HCT116 (cell line): ENCODE data around the gene ARHGEF12. TPM values are rescaled to one million over a fixed set of nuclear protein-coding genes. Genes with fewer than 3 reads are reported as not detected.

Experiments
- ATAC-seq: fragments of 200-7000 bp; cut with Tn5 transposase; 2 replicates; pipeline ENCODE4 v1.9.1; 2020; ENCODE audit warnings: mild to moderate bottlenecking, moderate library complexity
- BruUV-seq: library from RNA; stranded (reverse); fragments of 400-500 nt; replicated peaks from 2 replicates; lab custom pipeline; 2021; lab: Mats Ljungman, UMichigan
- CTCF ChIA-PET: fragments of 300-600 bp; sonication (Branson Sonifier 250); formaldehyde crosslinking; loops from one replicate; lab custom pipeline; 2021; ENCODE audit warnings: antibody characterized with exemption; lab: Charles Lee
- POLR2A ChIA-PET: fragments of 300-600, 350-600 bp; sonication (Branson Sonifier 250); formaldehyde crosslinking; loops from one replicate; lab custom pipeline; 2021; ENCODE audit warnings: antibody characterized with exemption; lab: Charles Lee
- RAD21 ChIA-PET, 2 experiments: fragments of 300-600 bp; sonication (Branson Sonifier 250); formaldehyde crosslinking; loops; one replicate each; lab custom pipeline; 2023; ENCODE audit warnings: low total read pairs in 2 of 2; ENCODE audit not compliant: uncharacterized antibody in 2 of 2, unreplicated experiment in 2 of 2, low non-redundant PET in 1 of 2; lab: Charles Lee
- DNase-seq: peaks from one replicate; pipeline ENCODE4 v3.0.0-alpha.2; 2010; ENCODE audit warnings: low read depth, low spot score
- H2AFZ ChIP-seq: fragments of 200-600 bp; shearing (Covaris generic), sonication (generic); 2 replicates; pipeline ENCODE4 v1.6.1; 2017; ENCODE audit warnings: low read depth, mixed run types, mixed read lengths, antibody characterized with exemption, low read length; ENCODE audit not compliant: poor library complexity, severe bottlenecking
- H3K27ac ChIP-seq: 2 replicates; pipeline ENCODE4 v1.5.1; 2012; ENCODE audit warnings: low read depth, low read length
- H3K27me3 ChIP-seq: fragments of 200-600 bp; sonication (generic); 2 replicates; pipeline ENCODE4 v1.6.1; 2016; ENCODE audit warnings: mixed run types, low read length, mixed read lengths; ENCODE audit not compliant: insufficient read depth
- H3K36me3 ChIP-seq, 2 experiments: fragments of 200-500 bp in 1 of 2; fragments of 200-600 bp in 1 of 2; sonication (Bioruptor generic) in 1 of 2; sonication (generic) in 1 of 2; 2 replicates each; pipeline versions ENCODE4 v1.5.1 to v1.6.1; 2014 to 2016; ENCODE audit warnings: low read length in 2 of 2, inconsistent platforms in 1 of 2, mixed read lengths in 1 of 2, mixed run types in 1 of 2; ENCODE audit not compliant: insufficient read depth in 2 of 2, control insufficient read depth in 1 of 2
- H3K4me1 ChIP-seq, 2 experiments: fragments of 200-600 bp in 1 of 2; sonication (generic) in 1 of 2; 2 replicates each; pipeline versions ENCODE4 v1.5.1 to v1.6.1; 2012 to 2017; ENCODE audit warnings: low read length in 2 of 2, inconsistent platforms in 1 of 2, mild to moderate bottlenecking in 1 of 2, mixed read lengths in 1 of 2, mixed run types in 1 of 2, moderate library complexity in 1 of 2; ENCODE audit not compliant: insufficient read depth in 2 of 2, control insufficient read depth in 1 of 2
- H3K4me2 ChIP-seq: fragments of 200-600 bp; sonication (generic); 2 replicates; pipeline ENCODE4 v1.6.1; 2017; ENCODE audit warnings: mixed run types, low read length, mixed read lengths
- H3K4me3 ChIP-seq, 2 experiments: fragments of 200-600 bp in 1 of 2; sonication (generic) in 1 of 2; replicated peaks in 1 of 2; 2 replicates each; pipeline ENCODE4 v1.5.1; 2011 to 2016; ENCODE audit warnings: low read length in 2 of 2, control low read depth in 1 of 2, low read depth in 1 of 2, mild to moderate bottlenecking in 1 of 2, mixed read lengths in 1 of 2, mixed run types in 1 of 2
- H3K79me2 ChIP-seq: fragments of 200-600 bp; sonication (generic); 2 replicates; pipeline ENCODE4 v1.6.1; 2017; ENCODE audit warnings: mild to moderate bottlenecking, mixed run types, low read length, moderate library complexity, mixed read lengths; ENCODE audit not compliant: insufficient read depth
- H3K9ac ChIP-seq: fragments of 200-600 bp; sonication (generic); 2 replicates; pipeline ENCODE4 v1.6.1; 2016; ENCODE audit warnings: low read length, mixed read lengths
- H3K9me2 ChIP-seq: fragments of 200-600 bp; sonication (generic), shearing (Covaris generic); 2 replicates; pipeline ENCODE4 v1.6.1; 2017; ENCODE audit warnings: mixed run types, mild to moderate bottlenecking, moderate library complexity; ENCODE audit not compliant: insufficient read depth
- H3K9me3 ChIP-seq, 2 experiments: fragments of 200-500 bp in 1 of 2; fragments of 200-600 bp in 1 of 2; sonication (Bioruptor generic) in 1 of 2; sonication (generic) in 1 of 2; 2 replicates each; pipeline ENCODE4 v1.6.1; 2014 to 2017; ENCODE audit warnings: low read length in 2 of 2, mixed read lengths in 2 of 2, inconsistent platforms in 1 of 2, low read depth in 1 of 2, mild to moderate bottlenecking in 1 of 2, mixed run types in 1 of 2, moderate library complexity in 1 of 2; ENCODE audit not compliant: control insufficient read depth in 1 of 2, insufficient read depth in 1 of 2
- H4K20me1 ChIP-seq: fragments of 200-600 bp; sonication (generic), shearing (Covaris generic); 2 replicates; pipeline ENCODE4 v1.6.1; 2017; ENCODE audit warnings: mixed run types, mild to moderate bottlenecking, moderate library complexity; ENCODE audit not compliant: insufficient read depth
- CEBPB ChIP-seq: IDR thresholded peaks from 2 replicates; pipeline ENCODE4 v1.6.1; 2012; ENCODE audit warnings: low read depth
- ELF1 ChIP-seq: IDR thresholded peaks from 2 replicates; pipeline ENCODE4 v1.6.1; 2012; ENCODE audit warnings: low read depth, borderline replicate concordance
- POLR2A ChIP-seq: IDR thresholded peaks from 2 replicates; pipeline ENCODE4 v1.7.0; 2011; ENCODE audit warnings: borderline replicate concordance; ENCODE audit not compliant: insufficient read depth, insufficient read length; ENCODE audit errors: extremely low read depth
- RAD21 ChIP-seq: IDR thresholded peaks from 2 replicates; pipeline ENCODE4 v1.6.1; 2012; ENCODE audit warnings: low read depth, mild to moderate bottlenecking
- SRF ChIP-seq: IDR thresholded peaks from 2 replicates; pipeline ENCODE4 v1.6.1; 2012; ENCODE audit warnings: low read depth
- TCF7L2 ChIP-seq: IDR thresholded peaks from 2 replicates; pipeline ENCODE4 v1.7.0; 2011; ENCODE audit warnings: borderline replicate concordance, inconsistent platforms; ENCODE audit not compliant: insufficient read depth, insufficient read length; ENCODE audit errors: extremely low read depth
- ZFX ChIP-seq: fragments of 450-650 bp; IDR thresholded peaks from 2 replicates; pipeline ENCODE4 v1.6.1; 2017
- ZNF274 ChIP-seq: fragments of 200-500 bp; sonication (Bioruptor generic); IDR thresholded peaks from 2 replicates; pipeline ENCODE4 v1.6.1; 2014; ENCODE audit warnings: mild to moderate bottlenecking, low read depth, low read length, inconsistent platforms
- intact Hi-C: fragments of 100-400 bp; cut with micrococcal nuclease; formaldehyde crosslinking; loops from 2 replicates; pipeline ENCODE4 v1.10.0; 2022
- total RNA-seq: library from RNA; stranded (reverse); gene quantifications from one replicate; pipeline ENCODE4 v1.2.1, GENCODE V29; 2021; ENCODE audit not compliant: unreplicated experiment
- TF ChIP-seq, protein P1 (sequence below): IDR thresholded peaks from 2 replicates; pipeline ENCODE4 v1.6.1; 2012

The ARHGEF12 gene
- total RNA-seq, 1 experiment from 2014 or later = 81.4 TPM

DNA sequence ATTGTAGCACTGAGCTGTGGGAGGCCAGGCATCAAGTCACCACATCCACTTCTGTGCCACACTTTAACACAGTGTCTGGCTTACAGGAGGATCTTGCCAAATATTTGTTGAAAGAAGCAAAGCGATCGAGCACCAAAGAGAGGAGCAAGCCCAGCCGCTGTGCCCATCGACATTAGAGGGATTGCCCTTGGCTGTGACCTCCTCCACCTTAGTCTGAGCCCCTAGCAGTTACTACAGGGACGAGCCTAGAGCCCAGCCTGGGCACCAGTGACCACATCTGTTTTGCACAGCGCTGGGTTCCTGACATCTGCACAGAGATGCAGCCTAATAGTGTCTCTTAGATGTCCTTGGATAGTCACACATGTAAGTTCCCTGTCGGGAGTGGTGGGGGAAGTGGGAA, 193.0 kb downstream of the ARHGEF12 start:
- ChIA-PET POLR2A (no interaction called here), RAD21 (no interaction called here), CTCF (interaction anchor here (0.9 kb wide), 1 partner anchor 11 kb away, joined by 3 read pairs; no protein-coding TSS in a partner anchor)
- H3K4me2 ChIP-seq = no peak overlapping the region
- no peaks in the 10 kb centered on the region for H3K9me2 ChIP-seq
- intact Hi-C loops = no loop called here
- no peak for ATAC-seq
- H3K4me1 ChIP-seq = no peaks in the 10 kb centered on the region
- no peaks in the 10 kb centered on the region for H3K27me3 ChIP-seq
- H4K20me1 ChIP-seq = no peaks in the 10 kb centered on the region
- H3K9me3 ChIP-seq = no peaks in the 10 kb centered on the region
- no peak overlapping the region for H3K27ac ChIP-seq
- H3K4me3 ChIP-seq = no peak overlapping the region
- TF ChIP-seq, protein P1, sequence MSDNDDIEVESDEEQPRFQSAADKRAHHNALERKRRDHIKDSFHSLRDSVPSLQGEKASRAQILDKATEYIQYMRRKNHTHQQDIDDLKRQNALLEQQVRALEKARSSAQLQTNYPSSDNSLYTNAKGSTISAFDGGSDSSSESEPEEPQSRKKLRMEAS = no peak
- TF ChIP-seq TCF7L2 (no peak), ZFX (no peak), ZNF274 (no peak), CEBPB (no peak), RAD21 (no peak)
- no TSS peak for BruUV-seq
- no peaks in the 10 kb centered on the region for H3K36me3 ChIP-seq
- H3K79me2 ChIP-seq = no peaks in the 10 kb centered on the region
- no peak overlapping the region for H3K9ac ChIP-seq
- no peak overlapping the region for H2AFZ ChIP-seq
- DNase-seq = no peak

DNA sequence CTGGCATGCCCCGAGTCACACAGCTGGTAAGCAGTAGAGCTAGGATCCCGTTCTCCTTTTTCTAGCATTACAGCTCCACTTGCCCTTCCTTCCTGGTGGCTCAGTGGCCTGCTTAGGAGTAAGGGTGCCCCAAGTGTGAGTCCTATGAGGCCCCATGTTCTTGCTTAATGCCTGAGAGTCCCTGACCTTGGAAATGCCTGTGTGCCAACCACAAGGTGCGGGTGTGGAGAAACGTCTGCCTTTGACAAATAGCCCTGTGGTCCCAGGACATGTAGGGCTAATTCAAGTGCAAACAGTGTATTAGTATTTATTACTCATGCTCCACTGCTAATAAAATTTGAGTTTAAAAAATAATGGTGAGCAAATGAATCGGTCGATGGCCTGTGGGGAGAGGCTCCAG, 193.7 kb downstream of the ARHGEF12 start:
- Histone ChIP-seq H3K4me1 (no peaks in the 10 kb centered on the region), H3K4me2 (no peak overlapping the region), H2AFZ (no peak overlapping the region), H4K20me1 (no peaks in the 10 kb centered on the region), H3K27me3 (no peaks in the 10 kb centered on the region), H3K36me3 (no peaks in the 10 kb centered on the region), H3K9me2 (no peaks in the 10 kb centered on the region), H3K27ac (no peak overlapping the region), H3K9ac (no peak overlapping the region), H3K79me2 (no peaks in the 10 kb centered on the region), H3K4me3 (no peak overlapping the region), H3K9me3 (no peaks in the 10 kb centered on the region)
- ChIA-PET POLR2A (no interaction called here), RAD21 (no interaction called here), CTCF (interaction anchor here (0.9 kb wide), 1 partner anchor 10 kb away, joined by 3 read pairs; no protein-coding TSS in a partner anchor)
- ATAC-seq (no peak), DNase-seq (no peak)
- intact Hi-C loops = no loop called here
- no TSS peak for BruUV-seq
- TF ChIP-seq RAD21 (no peak), POLR2A (no peak), ZNF274 (no peak), SRF (no peak), ZFX (no peak), ELF1 (no peak), TCF7L2 (no peak), CEBPB (no peak)
